GM08714 (cell line): ENCODE data around the gene CACNA1C.

ENCODE experiments used
- H3K4me3 ChIP-seq: fragments of 200-500 bp; sonication (Bioruptor generic); 2 replicates; pipeline ENCODE4 v1.5.1; 2014; ENCODE audit warnings: mild to moderate bottlenecking, low read length, inconsistent platforms
- ZNF274 ChIP-seq: IDR thresholded peaks from 2 replicates; pipeline ENCODE4 v1.6.1; 2012; ENCODE audit warnings: mild to moderate bottlenecking, low read depth, low read length

The CACNA1C gene

DNA sequence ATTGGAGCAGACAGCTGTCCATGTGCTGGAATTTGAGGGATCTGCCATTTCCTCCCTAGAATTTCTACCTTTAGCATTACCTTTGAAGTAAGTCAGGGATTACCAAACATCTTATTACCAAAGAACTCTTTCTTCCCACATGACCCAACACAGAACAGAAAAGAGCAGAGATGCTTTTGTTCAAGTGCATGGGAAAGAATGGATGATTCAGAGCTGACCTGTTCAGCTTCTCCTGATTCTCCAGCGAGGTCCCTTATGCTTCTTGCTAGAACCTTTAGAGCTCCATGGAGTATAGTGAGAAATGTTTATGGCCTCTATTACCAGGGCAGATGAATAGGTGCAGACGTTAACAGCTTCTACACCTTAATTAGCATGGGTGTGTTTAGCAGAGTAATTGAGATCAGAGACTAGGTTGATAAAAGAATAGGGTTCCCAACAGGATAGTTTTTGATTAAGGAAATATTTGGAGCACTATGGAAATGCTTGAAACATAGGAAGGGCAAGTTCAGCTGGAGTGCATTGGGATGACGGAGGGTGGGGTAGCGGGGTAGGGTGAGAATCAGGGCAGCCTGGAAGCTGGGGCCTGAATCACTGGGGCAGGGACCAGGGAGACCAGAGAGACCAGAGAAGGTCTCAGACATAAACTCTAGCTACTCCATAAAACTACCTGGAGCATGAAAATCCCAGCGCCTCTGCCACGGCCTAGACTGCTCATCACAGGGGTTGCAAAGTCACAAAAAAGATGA lies 223.7 kb downstream of the CACNA1C start:
- no peak for TF ChIP-seq ZNF274
- H3K4me3 ChIP-seq = no peak overlapping the region

DNA sequence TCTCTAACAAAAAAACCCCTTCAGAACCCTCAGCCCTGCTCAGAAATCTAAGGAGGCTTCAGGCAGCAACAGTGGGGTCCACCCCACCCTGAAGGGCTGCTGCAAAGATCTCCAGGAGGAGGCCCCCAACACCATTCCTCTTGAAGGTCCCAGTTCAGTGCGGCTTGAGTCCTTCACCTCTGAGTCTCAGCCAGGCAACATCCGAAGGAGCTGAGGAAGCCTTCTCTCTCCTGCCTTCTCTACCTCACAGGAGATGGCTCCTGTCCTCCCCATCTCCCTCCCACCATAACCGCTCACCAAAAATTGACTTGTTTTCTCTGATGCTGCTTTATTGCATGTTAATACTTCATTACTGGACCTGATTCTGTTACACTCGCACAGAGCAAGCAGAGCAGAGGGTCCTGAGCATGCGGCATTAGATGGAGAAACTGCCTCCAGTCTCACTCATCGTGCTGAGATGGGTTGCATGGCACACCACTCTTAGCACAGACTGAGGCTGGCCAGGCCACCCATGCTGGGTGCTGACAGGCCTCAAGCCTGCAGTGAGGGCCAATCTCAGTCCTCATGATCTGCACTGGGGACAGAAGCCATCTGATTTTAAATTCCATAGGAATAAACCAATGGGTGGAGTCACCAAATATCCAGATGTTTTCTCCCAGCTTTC lies 224.8 kb downstream of the CACNA1C start:
- TF ChIP-seq ZNF274 = no peak
- H3K4me3 ChIP-seq = no peak overlapping the region

DNA sequence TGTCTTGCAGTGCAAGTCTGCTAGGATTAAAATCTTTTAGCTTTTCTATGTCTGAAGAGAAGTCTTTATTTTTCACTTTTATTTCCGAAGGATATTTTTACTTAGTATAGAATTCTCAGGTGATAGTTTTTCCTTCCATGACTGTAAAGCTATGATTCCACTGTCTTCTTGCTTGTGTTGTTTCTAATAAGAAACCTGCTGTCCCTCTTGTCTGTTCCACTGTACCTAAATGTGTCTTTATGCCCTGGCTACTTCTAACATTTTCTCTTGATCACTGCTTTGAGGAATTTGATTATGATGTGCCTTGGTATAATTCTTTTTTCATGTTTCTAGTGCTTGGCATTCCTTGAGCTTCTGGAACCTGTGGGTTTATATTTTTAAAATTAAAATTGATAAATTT lies 228.7 kb downstream of the CACNA1C start:
- no peak for TF ChIP-seq ZNF274

DNA sequence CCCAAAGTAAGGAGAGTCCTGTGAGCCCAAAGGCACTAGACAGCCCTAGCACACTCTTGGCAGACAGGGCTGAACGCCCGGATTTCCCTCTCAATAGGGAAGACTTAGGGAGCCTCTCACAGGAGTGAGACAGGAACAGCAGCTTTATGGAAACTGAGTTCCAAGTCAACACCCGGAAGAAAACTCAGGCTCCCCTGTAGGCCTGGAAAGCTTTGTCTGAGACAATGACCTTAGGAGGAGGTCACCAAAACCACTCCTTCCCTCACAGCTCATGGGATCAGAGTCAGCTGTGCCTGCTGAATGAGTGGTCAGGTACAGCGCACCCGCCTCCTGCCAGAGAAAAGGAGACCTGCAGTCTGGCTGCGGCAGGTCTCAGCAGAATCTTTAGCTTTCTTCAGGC lies 229.5 kb downstream of the CACNA1C start:
- no peak overlapping the region for H3K4me3 ChIP-seq
- TF ChIP-seq ZNF274 = no peak

More for the DNA sequence above, 228.7 kb downstream of the CACNA1C start:
- no peak overlapping the region for H3K4me3 ChIP-seq

DNA sequence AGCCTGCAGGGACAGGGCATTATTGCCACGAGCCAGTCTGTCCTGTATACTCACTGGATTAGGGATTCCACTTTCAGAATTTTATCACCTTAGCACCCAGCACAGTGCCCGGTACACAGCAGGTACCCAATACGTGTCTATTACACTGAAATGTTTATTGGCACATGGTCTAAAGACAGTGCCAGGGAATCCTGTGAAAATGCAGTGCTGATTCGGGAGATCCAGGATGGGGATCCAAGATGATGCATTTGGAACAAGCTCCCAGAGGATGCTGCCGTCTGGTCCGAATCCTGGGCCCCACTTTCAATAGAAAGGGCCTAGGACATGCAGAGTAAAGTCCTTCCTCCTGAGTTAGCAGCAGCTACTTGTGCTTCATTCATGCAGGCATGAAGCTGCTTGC lies 230.7 kb downstream of the CACNA1C start:
- TF ChIP-seq ZNF274 = no peak
- no peak overlapping the region for H3K4me3 ChIP-seq

DNA sequence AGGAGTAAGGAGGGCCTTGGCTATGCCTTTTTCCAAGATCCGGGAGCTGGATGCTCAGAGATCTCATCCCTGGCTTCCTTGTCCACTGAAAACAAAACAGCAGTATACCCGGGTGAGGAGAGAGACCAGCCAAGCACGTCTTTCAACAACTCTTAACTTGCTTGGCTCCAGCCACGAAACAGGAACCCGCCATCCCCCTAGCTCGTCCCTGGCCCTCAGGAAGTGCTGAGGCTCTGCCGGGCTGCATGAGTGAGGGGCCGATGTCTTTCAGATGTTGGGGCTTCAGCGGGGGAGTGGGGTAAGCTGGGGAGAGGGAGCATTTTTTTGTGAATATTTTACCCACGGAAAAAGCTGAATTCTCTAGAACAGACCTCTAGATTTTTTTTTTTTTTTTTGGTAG lies 231.1 kb downstream of the CACNA1C start:
- no peak for TF ChIP-seq ZNF274
- H3K4me3 ChIP-seq = no peak overlapping the region

DNA sequence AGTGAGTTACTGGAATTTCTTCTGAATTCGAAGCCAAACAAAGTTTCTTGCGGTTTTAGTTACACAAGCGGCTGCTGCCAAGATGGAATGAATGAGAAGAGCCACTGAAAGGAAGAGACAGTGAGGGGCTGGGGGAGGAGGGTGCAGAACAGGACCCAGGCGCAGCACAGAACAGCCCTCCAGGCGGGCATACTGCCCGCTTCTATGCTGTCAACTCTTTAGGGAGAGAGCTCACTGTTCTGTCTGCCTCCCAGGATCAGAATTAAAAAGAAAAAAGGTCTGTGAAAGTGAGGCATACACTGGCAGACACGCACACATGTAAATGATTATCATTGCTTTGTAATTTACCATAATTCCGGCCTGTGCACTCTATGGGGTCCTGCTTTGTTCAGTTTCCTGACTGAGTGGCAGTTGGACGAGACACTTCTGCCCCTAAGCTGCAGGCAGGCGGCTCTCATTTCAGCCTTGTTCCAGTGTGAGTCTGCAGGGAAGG lies 231.6 kb downstream of the CACNA1C start:
- TF ChIP-seq ZNF274 = no peak

DNA sequence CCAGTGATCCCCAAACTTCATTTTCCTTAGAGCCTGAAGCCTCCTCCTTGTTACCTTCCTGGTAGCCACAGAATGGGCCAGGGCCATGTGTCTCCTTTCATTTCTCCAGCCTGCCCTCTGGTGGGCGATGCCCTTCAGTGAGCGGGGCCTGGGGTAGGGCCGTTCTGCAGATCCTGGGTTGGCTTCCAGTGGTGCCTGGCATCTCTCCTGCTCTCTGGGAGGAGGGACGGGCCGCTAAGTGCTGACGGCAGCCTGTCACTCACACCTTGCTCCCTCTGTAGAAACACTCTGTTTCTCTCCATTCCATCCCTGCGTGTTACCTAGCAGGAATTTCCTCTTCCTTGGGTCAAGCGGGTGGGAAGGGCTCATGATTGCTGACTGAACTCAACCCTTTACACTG lies 232.1 kb downstream of the CACNA1C start:
- no peak for TF ChIP-seq ZNF274
- no peak overlapping the region for H3K4me3 ChIP-seq

More for the DNA sequence above, 231.6 kb downstream of the CACNA1C start:
- H3K4me3 ChIP-seq = no peak overlapping the region

DNA sequence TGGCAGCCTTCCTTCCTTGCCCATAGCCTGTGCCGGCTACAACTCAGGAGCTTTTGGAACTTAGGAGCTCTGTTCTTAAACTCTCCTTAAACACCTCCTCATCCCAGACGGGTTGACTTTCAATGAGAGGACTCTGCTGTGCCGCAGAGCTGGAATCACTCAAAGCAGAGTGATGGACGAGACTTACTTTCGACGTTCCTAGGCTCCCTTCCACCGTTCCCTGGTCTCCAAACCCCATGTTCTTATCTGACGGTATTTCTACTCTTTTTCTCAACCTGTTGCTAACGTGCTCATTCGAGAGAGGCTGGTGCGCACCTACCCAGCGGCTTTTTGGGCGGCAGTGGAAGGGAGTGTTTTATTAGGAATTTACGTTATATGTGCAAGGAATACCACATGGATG lies 232.7 kb downstream of the CACNA1C start:
- H3K4me3 ChIP-seq = no peak overlapping the region
- TF ChIP-seq ZNF274 = no peak

DNA sequence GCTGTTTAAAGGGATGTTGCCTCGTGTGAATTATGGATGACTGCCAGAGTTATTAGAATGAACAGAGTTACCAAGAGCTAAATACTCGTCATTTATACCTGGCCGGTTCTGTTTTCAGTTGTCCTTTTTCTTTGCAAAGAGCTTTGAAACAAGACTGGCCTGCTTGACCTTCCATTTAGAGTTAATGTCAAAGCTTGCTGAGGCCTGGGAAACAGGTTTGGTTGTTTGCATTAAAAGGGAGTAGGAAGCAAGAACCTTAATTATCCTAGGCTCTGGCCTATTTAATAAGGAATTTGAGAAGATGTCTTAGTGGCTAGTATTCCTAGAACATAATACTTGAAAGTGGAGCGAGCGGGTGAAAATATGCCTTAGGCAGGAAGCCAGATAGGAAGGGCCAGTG lies 233.3 kb downstream of the CACNA1C start:
- no peak for TF ChIP-seq ZNF274
- no peak overlapping the region for H3K4me3 ChIP-seq

DNA sequence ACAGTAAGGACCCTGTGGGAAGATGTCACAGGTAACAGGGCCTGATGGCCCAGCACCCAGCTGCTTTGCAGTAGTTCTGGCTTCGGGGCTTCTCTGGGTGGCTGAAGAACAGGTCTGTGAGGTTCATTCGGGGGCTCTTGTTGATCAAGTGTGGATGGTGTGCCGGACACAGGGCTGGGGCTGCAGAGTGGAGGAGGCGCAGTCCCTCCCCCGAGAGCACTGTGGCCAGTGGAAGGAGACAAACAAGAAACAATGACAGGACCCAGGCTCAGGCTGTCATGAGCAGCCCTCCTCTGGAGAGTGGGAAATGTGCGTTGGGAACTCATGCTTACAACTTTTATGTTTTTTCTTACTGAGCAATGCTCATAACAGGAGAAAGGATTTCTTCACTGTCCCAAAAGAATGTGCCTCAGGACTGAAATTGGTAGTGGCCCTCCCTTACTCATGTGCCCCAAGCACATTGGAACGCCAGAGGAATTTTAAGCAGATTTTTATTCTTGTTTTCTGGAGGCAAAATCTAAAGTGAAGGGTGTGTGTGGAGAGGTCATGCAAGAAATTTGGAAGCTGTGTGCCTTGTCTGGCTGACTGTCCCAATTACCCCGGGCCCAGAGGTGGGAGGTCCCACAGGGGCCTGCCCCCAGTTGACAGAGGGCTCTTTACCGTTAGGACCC lies 233.8 kb downstream of the CACNA1C start:
- no peak overlapping the region for H3K4me3 ChIP-seq
- no peak for TF ChIP-seq ZNF274

DNA sequence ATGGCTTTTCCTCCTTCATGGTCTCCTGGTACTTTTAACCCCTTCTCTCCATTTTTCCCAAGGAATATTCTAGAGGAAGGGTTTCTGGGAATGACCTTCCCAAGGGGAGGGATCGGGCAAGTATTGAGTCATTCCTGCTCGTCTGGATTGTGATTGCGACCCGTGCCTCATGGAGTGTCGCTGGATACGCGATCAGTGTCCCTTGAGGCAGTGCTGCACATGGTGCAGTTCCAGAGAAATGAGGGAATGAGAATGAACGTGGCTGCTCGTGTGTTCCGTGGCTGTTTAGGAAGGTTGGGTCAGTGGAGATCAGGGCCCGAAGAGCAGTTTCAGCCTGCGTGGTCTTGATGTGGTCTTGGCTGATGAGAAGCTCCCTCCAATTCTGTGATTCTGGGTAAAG lies 234.4 kb downstream of the CACNA1C start:
- no peak overlapping the region for H3K4me3 ChIP-seq
- TF ChIP-seq ZNF274 = no peak

DNA sequence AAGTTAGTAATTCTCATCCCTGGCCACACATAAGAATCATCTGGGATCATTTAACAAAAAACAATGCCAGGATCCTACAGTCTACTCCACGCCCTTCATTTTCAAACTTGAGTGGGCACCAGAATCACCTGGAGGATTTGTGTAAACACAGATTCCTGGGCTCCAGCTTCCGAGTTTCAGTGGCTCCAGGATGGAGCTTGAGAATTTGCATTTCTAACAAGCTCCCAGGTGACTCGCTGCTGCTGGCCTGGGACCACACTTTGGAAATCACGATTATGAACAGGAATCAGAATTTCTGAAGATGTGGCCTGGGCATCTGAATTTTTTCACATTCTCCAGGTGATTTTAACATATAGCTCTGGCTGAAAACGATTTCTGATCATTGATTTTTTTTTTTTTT lies 234.8 kb downstream of the CACNA1C start:
- no peak for TF ChIP-seq ZNF274
- no peak overlapping the region for H3K4me3 ChIP-seq

DNA sequence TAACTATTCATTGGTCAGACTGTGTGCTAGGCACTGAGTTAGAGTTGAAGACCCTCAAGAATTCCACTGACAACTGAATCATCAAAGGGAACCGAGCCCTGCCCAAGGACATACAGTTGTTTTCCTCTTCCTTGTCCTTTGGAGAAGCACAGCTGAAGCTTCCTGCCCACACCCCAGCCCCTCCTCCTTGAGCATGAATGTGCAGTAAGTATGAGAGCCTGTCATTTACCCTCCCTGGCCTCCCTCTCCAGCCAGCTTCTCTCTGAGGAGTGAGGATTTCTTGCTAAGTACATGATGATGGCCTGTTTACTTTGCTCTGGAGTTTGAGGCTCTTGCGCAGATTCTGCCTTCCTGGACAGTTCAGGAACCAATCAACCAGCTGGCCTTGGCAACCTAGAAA lies 235.2 kb downstream of the CACNA1C start:
- TF ChIP-seq ZNF274 = no peak
- H3K4me3 ChIP-seq = no peak overlapping the region

DNA sequence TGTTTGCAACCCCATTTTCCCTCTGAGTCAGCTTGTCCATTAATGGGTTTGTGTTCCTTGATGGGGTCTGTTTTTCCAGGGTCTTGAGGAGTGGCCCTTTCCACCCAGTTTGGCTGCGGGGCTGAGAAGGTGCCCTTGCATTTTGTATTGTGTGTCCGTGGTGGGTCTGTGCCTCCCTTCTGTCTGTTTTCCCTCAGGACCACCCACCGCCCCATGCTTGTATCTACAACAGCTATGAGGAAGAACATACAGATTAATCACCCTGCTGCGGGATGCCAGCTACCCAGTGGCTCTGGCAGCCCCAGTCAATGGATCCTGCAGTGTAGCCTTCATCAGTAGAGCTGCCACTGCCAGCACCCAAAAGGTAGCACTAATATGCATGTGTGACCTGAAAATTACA lies 235.7 kb downstream of the CACNA1C start:
- H3K4me3 ChIP-seq = no peak overlapping the region
- no peak for TF ChIP-seq ZNF274
